Fibroblast of skin of left quadriceps (primary cell): ENCODE measurements around the gene CRYGN.

ENCODE experiments used
- DNase-seq, 2 experiments: peaks; one replicate each; pipeline ENCODE4 v3.0.0-alpha.2; 2013; ENCODE audit warnings: low read depth in 2 of 2

The CRYGN gene

DNA sequence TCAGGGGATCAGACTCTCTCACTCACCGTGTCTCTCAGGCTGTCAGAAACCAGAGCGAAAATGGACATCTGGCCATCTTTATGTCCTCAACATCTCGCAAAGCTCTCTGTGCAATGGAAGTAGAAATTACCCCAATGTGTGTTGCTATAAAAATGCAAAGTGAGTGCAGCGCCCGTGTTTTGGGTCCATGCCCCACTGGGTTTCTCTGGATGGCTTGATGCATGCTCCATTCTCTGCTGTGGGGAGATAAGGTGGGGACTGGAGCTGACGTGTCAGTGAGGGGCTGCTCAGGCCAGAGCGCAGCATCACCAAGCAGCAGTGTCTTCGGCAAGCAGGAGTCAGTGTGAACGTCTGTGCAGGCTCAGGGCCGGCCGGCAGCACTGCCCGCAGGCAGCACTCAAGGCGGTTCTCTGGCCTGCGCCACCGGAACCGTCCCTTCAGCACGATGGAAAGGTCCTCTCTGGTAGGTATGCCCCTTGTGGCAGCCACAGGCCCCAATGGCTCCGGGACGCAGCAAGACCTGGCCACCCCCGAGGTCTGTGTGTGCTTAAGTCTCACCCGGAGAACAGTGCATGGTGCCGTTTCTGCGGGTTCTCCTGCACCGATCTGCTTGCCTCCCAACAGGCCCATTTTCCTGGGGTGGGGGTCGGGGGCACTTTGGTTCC, 60.3 kb downstream of the CRYGN start:
- DNase-seq, result no peak

DNA sequence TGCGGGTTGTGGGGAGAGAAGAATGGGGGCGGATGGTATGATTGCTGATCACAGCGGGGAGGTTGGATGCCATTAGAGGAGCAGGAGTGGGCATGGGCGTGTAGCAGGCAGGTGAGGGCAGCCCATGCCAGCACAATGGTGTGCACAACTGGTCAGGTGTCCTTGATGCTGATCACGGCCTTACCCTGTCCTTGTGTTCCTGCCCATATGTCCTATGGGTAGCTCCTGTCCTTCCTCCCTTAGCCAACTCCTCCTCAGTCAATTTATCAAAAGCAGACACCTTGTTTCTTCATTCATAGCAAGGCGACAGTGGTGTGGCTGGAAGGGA, 60.8 kb downstream of the CRYGN start:
- DNase-seq, result no peak
